ENCODE measurements around the gene CFAP99.

CFAP99 gene

GRCh38 chr4:2503809-2504208, 85.1 kb downstream of the CFAP99 start:
- no peak for TF ChIP-seq ZBTB7A (IDR thresholded peaks at IDR 0.05; ENCODE audit: low read depth)
- no peak for TF ChIP-seq EGR1 (IDR thresholded peaks at IDR 0.05)
- TF ChIP-seq CREB1 (IDR thresholded peaks at IDR 0.05; ENCODE audit: low read depth): no peak
- no peak for TF ChIP-seq NFIC (IDR thresholded peaks at IDR 0.05)
- no peak for TF ChIP-seq FOXM1 (IDR thresholded peaks at IDR 0.05; ENCODE audit: borderline replicate concordance, low read depth)
- no peak for TF ChIP-seq YY1 (IDR thresholded peaks at IDR 0.05; ENCODE audit: low read depth)
- TF ChIP-seq, protein P1, sequence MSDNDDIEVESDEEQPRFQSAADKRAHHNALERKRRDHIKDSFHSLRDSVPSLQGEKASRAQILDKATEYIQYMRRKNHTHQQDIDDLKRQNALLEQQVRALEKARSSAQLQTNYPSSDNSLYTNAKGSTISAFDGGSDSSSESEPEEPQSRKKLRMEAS (IDR thresholded peaks at IDR 0.05): no peak
- TF ChIP-seq EP300 (IDR thresholded peaks at IDR 0.05; ENCODE audit: borderline replicate concordance): no peak
- TF ChIP-seq TEAD4 (IDR thresholded peaks at IDR 0.05): no peak
- no peak for TF ChIP-seq REST (IDR thresholded peaks at IDR 0.05; ENCODE audit: low read depth)
- TF ChIP-seq TAF1 (IDR thresholded peaks at IDR 0.05; ENCODE audit: low read depth): no peak
- TF ChIP-seq, protein P2, sequence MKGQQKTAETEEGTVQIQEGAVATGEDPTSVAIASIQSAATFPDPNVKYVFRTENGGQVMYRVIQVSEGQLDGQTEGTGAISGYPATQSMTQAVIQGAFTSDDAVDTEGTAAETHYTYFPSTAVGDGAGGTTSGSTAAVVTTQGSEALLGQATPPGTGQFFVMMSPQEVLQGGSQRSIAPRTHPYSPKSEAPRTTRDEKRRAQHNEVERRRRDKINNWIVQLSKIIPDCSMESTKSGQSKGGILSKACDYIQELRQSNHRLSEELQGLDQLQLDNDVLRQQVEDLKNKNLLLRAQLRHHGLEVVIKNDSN (IDR thresholded peaks at IDR 0.05): no peak
- no peak for TF ChIP-seq CEBPB (IDR thresholded peaks at IDR 0.05)
- TF ChIP-seq RAD21 (IDR thresholded peaks at IDR 0.05; ENCODE audit: low read depth): no peak
- no peak for TF ChIP-seq TCF12 (IDR thresholded peaks at IDR 0.05; ENCODE audit: low read depth)

DNA sequence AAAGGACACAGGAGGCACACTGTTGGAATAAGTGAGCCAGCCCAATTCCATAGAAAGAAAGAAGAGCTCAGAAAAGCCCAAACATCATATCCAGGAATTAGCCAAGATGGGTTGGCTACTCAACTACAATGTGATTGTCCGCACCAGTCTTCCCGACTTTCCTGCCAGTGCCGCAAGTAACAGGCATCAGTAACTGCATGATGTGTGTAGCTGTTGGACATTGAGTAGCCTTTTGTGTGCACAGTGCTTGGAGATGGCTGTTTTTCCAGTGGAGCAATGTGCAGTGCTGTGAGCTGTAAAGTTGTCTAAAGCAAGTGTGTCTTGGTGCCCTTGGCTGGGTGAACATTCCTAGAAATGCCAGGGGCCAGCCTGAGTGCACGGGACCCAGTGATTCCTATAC, 88.5 kb downstream of the CFAP99 start:
- TF ChIP-seq, protein P1 (IDR thresholded peaks at IDR 0.05): no peak

- TF ChIP-seq EP300 (IDR thresholded peaks at IDR 0.05; ENCODE audit: borderline replicate concordance): no peak
- TF ChIP-seq RAD21 (IDR thresholded peaks at IDR 0.05; ENCODE audit: low read depth): no peak
- TF ChIP-seq TEAD4 (IDR thresholded peaks at IDR 0.05): no peak
- no peak for TF ChIP-seq TCF12 (IDR thresholded peaks at IDR 0.05; ENCODE audit: low read depth)
- TF ChIP-seq NFIC (IDR thresholded peaks at IDR 0.05): no peak
- TF ChIP-seq, protein P2 (IDR thresholded peaks at IDR 0.05): no peak
- TF ChIP-seq, protein P1 (IDR thresholded peaks at IDR 0.05): no peak
- no peak for TF ChIP-seq TAF1 (IDR thresholded peaks at IDR 0.05; ENCODE audit: low read depth)
- TF ChIP-seq FOXM1 (IDR thresholded peaks at IDR 0.05; ENCODE audit: borderline replicate concordance, low read depth): no peak
- no peak for TF ChIP-seq ZBTB7A (IDR thresholded peaks at IDR 0.05; ENCODE audit: low read depth)
- TF ChIP-seq CEBPB (IDR thresholded peaks at IDR 0.05): no peak
- TF ChIP-seq REST (IDR thresholded peaks at IDR 0.05; ENCODE audit: low read depth): no peak
- no peak for TF ChIP-seq CREB1 (IDR thresholded peaks at IDR 0.05; ENCODE audit: low read depth)
- TF ChIP-seq EGR1 (IDR thresholded peaks at IDR 0.05): no peak
- no peak for TF ChIP-seq YY1 (IDR thresholded peaks at IDR 0.05; ENCODE audit: low read depth)
These were observed 89.1 kb downstream of the CFAP99 start for GRCh38 chr4:2507855-2508254.

- TF ChIP-seq TCF12 (IDR thresholded peaks at IDR 0.05; ENCODE audit: low read depth) (no peak), CREB1 (IDR thresholded peaks at IDR 0.05; ENCODE audit: low read depth) (no peak)
These were observed 91.8 kb downstream of the CFAP99 start for GRCh38 chr4:2510351-2511259.

DNA sequence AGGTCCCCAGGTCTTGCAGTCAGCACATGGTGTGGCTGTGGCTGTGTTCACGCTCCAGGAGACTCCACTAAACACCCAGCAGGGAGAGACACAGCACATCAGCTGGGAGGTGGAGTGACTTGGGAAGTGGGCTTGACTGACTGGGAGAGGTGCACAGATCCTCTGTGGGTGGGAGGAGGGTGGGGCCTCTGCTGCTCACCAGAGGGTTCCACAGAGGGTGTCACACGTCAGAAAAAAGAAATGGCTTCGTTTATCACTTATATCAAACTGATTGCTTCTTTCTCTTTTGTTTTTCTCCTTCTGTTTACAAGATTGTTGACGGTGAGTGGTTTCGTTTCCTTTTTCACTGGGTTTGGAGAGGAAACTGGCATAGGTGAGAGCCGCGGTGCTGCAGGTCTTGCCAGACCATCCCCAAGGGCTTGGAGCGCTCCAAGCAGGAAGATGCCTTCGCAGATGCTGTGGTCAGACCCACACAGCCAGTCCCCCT, 92.9 kb downstream of the CFAP99 start:
- no peak for TF ChIP-seq RAD21 (IDR thresholded peaks at IDR 0.05; ENCODE audit: low read depth)
